ENCODE data around the gene EPHA10. TPM values are rescaled to one million over a fixed set of nuclear protein-coding genes. Genes with fewer than 3 reads are reported as not detected.
"Not testable (repeated sequence)": the region's sequence is repeated elsewhere in the genome, so short reads cannot be mapped to it uniquely, and the experiment has no call there.

EPHA10 gene
- total RNA-seq, 1 donor from 2014 or later, result 0.37 TPM

DNA sequence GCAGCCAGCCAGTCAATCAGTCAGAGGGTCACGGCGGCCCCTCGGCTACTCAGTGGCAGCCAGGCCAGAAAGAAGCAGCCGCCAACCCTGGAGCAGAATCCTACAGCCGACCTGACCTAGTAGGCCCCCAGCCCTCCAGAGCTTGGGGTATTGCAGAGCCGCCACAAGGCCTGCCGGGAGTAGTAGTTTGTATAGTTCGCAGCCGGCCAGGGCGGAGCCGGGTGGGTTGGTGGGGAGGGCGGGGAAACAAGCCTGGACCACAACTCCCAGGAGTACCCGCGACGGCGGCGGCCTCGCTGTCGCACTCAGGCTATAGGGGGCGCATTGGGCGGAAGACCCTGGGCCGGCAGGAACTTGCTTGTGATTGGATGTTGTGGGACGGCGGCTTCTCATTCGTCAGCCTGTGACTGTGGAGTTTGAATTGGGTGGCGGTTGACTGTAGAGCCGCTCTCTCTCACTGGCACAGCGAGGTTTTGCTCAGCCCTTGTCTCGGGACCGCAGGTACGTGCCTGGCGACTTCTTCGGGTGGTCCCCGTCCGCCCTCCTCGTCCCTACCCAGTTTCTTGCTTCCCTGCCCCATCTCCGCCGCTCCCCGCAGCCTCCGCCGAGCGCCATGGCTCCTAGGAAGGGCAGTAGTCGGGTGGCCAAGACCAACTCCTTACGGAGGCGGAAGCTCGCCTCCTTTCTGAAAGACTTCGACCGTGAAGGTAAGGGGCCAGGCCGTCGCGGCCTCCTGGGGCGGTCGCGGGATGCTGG is 72.7 kb downstream of the EPHA10 start, which contains the start of gene CDCA8:
TSS of gene CDCA8 (plus strand) at position 439 of the 756 bp plus-strand sequence. CDS start at position 614, 175 bp downstream.
- H3K27me3 Mint-ChIP-seq (ENCODE audit: low read depth), result no peaks in the 10 kb centered on the region
- no peaks in the 10 kb centered on the region for H3K9me3 Mint-ChIP-seq (ENCODE audit: low read depth)
- H3K27ac Mint-ChIP-seq (ENCODE audit: unreplicated experiment), result peak within 1 kb of the TSS; percentile 98
- H3K4me1 Mint-ChIP-seq (ENCODE audit: low read depth), result peaks cover 29% of the 10 kb centered on the region
- TF ChIP-seq CTCF (IDR thresholded peaks at IDR 0.05), result peak; percentile 84
- peak; percentile 99 for DNase-seq (ENCODE audit: low spot score)
- no peaks in the 10 kb centered on the region for H3K36me3 Mint-ChIP-seq (ENCODE audit: low read depth)
- H3K4me3 Mint-ChIP-seq (ENCODE audit: unreplicated experiment), result peak within 1 kb of the TSS; percentile 96

GRCh38 chr1:37691497-37692077 is 73.3 kb downstream of the EPHA10 start:
- TF ChIP-seq CTCF (IDR thresholded peaks at IDR 0.05), result no peak
- DNase-seq (ENCODE audit: low spot score), result no peak
- H3K27me3 Mint-ChIP-seq (ENCODE audit: low read depth), result no peaks in the 10 kb centered on the region
- H3K4me3 Mint-ChIP-seq (ENCODE audit: unreplicated experiment), result peak overlapping the region; percentile 96
- H3K36me3 Mint-ChIP-seq (ENCODE audit: low read depth), result no peaks in the 10 kb centered on the region
- H3K9me3 Mint-ChIP-seq (ENCODE audit: low read depth), result no peaks in the 10 kb centered on the region
- H3K27ac Mint-ChIP-seq (ENCODE audit: unreplicated experiment), result peak overlapping the region; percentile 98
- peaks cover 29% of the 10 kb centered on the region for H3K4me1 Mint-ChIP-seq (ENCODE audit: low read depth)

DNA sequence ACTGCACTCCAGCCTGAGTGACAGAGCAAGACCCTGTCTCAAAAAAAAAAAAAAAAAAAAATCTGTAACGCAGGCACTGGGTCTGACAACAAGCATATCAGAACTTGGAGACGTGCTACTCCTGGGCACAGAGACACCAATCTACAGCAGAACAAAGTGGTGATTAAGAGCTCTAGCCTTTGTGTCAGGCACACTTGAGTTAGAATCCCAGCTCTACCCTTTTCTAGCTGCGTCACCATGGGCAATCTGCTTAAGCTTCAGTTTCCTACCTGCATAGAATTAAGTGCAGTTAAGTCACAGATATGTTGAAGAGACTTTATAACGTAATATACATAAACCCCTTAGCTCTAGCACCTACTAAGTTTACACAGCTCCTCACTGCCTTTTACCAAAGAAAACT is 76.0 kb downstream of the EPHA10 start:
- DNase-seq (ENCODE audit: low spot score), result no peak
- peak overlapping the region; percentile 98 for H3K27ac Mint-ChIP-seq (ENCODE audit: unreplicated experiment)
- H3K27me3 Mint-ChIP-seq (ENCODE audit: low read depth), result no peaks in the 10 kb centered on the region
- H3K36me3 Mint-ChIP-seq (ENCODE audit: low read depth), result peaks cover 12% of the 10 kb centered on the region
- peaks cover 29% of the 10 kb centered on the region for H3K4me1 Mint-ChIP-seq (ENCODE audit: low read depth)
- no peaks in the 10 kb centered on the region for H3K9me3 Mint-ChIP-seq (ENCODE audit: low read depth)
- H3K4me3 Mint-ChIP-seq (ENCODE audit: unreplicated experiment), result peak overlapping the region; percentile 96
- TF ChIP-seq CTCF (IDR thresholded peaks at IDR 0.05), result no peak

GRCh38 chr1:37687764-37688163 is 77.2 kb downstream of the EPHA10 start:
- H3K4me3 Mint-ChIP-seq (ENCODE audit: unreplicated experiment); H3K9me3 Mint-ChIP-seq (ENCODE audit: low read depth); H3K27ac Mint-ChIP-seq (ENCODE audit: unreplicated experiment); DNase-seq (ENCODE audit: low spot score); H3K27me3 Mint-ChIP-seq (ENCODE audit: low read depth): not testable (repeated sequence)
- H3K4me1 Mint-ChIP-seq (ENCODE audit: low read depth), result peaks cover 29% of the 10 kb centered on the region
- peaks cover 17% of the 10 kb centered on the region for H3K36me3 Mint-ChIP-seq (ENCODE audit: low read depth)

DNA sequence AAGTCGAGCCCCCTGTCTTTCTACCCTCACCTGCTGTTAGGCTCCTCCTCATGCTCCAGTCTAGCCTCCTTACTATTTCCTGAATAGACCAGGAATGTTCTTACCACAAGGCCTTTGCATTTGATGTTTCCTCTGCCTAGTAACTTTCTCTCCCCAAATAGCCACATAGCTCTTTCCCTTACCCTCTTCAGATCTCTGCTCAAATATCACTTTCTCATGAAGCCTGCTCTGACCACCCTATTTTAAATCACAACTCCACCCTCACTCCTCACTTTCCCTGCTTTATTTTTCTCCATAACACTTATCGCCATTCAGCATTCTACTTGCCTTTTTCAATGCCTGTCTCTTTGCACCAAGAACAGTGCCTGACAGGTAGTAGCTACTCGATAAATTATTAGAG is 79.2 kb downstream of the EPHA10 start:
- no peaks in the 10 kb centered on the region for H3K9me3 Mint-ChIP-seq (ENCODE audit: low read depth)
- H3K4me1 Mint-ChIP-seq (ENCODE audit: low read depth), result peaks cover 24% of the 10 kb centered on the region
- no peak overlapping the region for H3K4me3 Mint-ChIP-seq (ENCODE audit: unreplicated experiment)
- no peak for TF ChIP-seq CTCF (IDR thresholded peaks at IDR 0.05)
- no peak overlapping the region for H3K27ac Mint-ChIP-seq (ENCODE audit: unreplicated experiment)
- peaks cover 19% of the 10 kb centered on the region for H3K36me3 Mint-ChIP-seq (ENCODE audit: low read depth)
- no peaks in the 10 kb centered on the region for H3K27me3 Mint-ChIP-seq (ENCODE audit: low read depth)
- no peak for DNase-seq (ENCODE audit: low spot score)

GRCh38 chr1:37684182-37684581 is 80.7 kb downstream of the EPHA10 start:
- not testable (repeated sequence) for H3K27ac Mint-ChIP-seq (ENCODE audit: unreplicated experiment); H3K27me3 Mint-ChIP-seq (ENCODE audit: low read depth); H3K9me3 Mint-ChIP-seq (ENCODE audit: low read depth); H3K4me3 Mint-ChIP-seq (ENCODE audit: unreplicated experiment); DNase-seq (ENCODE audit: low spot score)
- Mint-ChIP-seq H3K36me3 (ENCODE audit: low read depth) (peaks cover 21% of the 10 kb centered on the region), H3K4me1 (ENCODE audit: low read depth) (peaks cover 12% of the 10 kb centered on the region)

Measured in chondrocyte (in vitro differentiated cells).